Measurements from ENCODE around the gene CLSTN3. TPM values are rescaled to one million over a fixed set of nuclear protein-coding genes. Genes with fewer than 3 reads are reported as not detected.

Gene CLSTN3
- total and polyA plus RNA-seq, 2 of the 13 experiments (the other 11 are each of a cell fraction or from before 2014, with no cell fraction given) = 26.2 to 94.1 TPM

- TF ChIP-seq BCL6 (CRISPR knock-in tag; IDR thresholded peaks at IDR 0.05) (no peak), ISX (CRISPR knock-in tag; conservative IDR thresholded peaks at IDR 0.05) (no peak), IRF9 (CRISPR knock-in tag; IDR thresholded peaks at IDR 0.05; ENCODE audit: borderline replicate concordance) (no peak), SP4 (CRISPR knock-in tag; IDR thresholded peaks at IDR 0.05) (peak; percentile 35; the same call in 1 of the 2 replicates), ZNF670 (CRISPR knock-in tag; IDR thresholded peaks at IDR 0.05; ENCODE audit: borderline replicate concordance) (peak; percentile 27; the same call in 1 of the 2 replicates), TRIM22 (IDR thresholded peaks at IDR 0.05) (no peak), ZNF550 (CRISPR knock-in tag; IDR thresholded peaks at IDR 0.05; ENCODE audit: borderline replicate concordance) (no peak), ZNF354B (CRISPR knock-in tag; IDR thresholded peaks at IDR 0.05) (no peak), ZBTB14 (CRISPR knock-in tag; IDR thresholded peaks at IDR 0.05) (no peak), ZNF256 (CRISPR knock-in tag; conservative IDR thresholded peaks at IDR 0.05) (no peak), ZNF576 (CRISPR knock-in tag; IDR thresholded peaks at IDR 0.05) (no peak), PLRG1 (conservative IDR thresholded peaks at IDR 0.05) (no peak), ZNF547 (CRISPR knock-in tag; IDR thresholded peaks at IDR 0.05) (no peak), ZNF75D (CRISPR knock-in tag; IDR thresholded peaks at IDR 0.05; ENCODE audit: borderline replicate concordance) (no peak), ATF7-NPFF (CRISPR knock-in tag; IDR thresholded peaks at IDR 0.05; ENCODE audit: low read depth) (no peak), NCOR1 (IDR thresholded peaks at IDR 0.05; ENCODE audit: borderline replicate concordance, low read length) (peak; percentile 33; the same call in 1 of the 2 replicates), SKIL (CRISPR knock-in tag; IDR thresholded peaks at IDR 0.05; ENCODE audit: borderline replicate concordance) (no peak), ATF2 (CRISPR knock-in tag; IDR thresholded peaks at IDR 0.05) (peak; percentile 71; the same call in 1 of the 2 replicates), ZNF598 (CRISPR knock-in tag; IDR thresholded peaks at IDR 0.05; ENCODE audit: borderline replicate concordance) (no peak), ZNF746 (CRISPR knock-in tag; IDR thresholded peaks at IDR 0.05) (no peak)
These were observed at the start of gene CLSTN3 (continued) for GRCh38 chr12:7129872-7130691.

All from HepG2 (cell line).